Measurements from ENCODE around the gene TNFRSF13B. TPM values are rescaled to one million over a fixed set of nuclear protein-coding genes. Genes with fewer than 3 reads are reported as not detected.

Gene TNFRSF13B
- total and polyA plus RNA-seq, 8 donors = 0.25 to 1.8 (median 1.1) TPM; not detected in 4

DNA sequence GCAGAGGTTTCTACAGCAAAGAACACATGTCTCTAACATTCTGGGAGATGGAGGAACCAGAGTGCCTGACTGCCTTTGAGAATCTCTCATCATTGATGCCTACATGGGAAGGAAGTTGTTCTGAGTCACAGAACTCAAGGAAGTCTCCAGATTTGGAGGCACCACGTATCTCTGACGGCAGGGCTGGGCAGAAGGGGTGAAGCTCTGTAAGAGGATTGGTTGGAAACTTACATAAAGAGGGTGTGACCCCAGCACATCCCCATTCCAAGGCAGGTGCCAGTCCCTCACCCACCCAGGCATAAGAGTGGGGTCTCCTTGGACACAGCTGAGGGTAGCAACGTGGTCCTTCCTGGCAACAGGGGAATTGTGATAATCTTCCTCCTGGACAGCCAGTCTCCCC is 17.4 kb downstream of the TNFRSF13B start:
- H3K4me3 ChIP-seq = no peak overlapping the region
- TF ChIP-seq POLR2AphosphoS5 (IDR thresholded peaks at IDR 0.05) (no peak), POLR2A (IDR thresholded peaks at IDR 0.05) (no peak), EP300 (IDR thresholded peaks at IDR 0.05) (no peak)
- TF ChIP-seq, protein P1, sequence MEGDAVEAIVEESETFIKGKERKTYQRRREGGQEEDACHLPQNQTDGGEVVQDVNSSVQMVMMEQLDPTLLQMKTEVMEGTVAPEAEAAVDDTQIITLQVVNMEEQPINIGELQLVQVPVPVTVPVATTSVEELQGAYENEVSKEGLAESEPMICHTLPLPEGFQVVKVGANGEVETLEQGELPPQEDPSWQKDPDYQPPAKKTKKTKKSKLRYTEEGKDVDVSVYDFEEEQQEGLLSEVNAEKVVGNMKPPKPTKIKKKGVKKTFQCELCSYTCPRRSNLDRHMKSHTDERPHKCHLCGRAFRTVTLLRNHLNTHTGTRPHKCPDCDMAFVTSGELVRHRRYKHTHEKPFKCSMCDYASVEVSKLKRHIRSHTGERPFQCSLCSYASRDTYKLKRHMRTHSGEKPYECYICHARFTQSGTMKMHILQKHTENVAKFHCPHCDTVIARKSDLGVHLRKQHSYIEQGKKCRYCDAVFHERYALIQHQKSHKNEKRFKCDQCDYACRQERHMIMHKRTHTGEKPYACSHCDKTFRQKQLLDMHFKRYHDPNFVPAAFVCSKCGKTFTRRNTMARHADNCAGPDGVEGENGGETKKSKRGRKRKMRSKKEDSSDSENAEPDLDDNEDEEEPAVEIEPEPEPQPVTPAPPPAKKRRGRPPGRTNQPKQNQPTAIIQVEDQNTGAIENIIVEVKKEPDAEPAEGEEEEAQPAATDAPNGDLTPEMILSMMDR (IDR thresholded peaks at IDR 0.05) = no peak
- no peak for DNase-seq
- 40 to 58% (median 49%) methylated on average over 3 of the region's 3 CpGs for WGBS, 5 donors
- H3K27me3 ChIP-seq = peaks cover 0 to 48% (median 9%) of the 10 kb centered on the region in 3 donors
- intact Hi-C loops (cut with DNase I; ENCODE audit: low total_unique reads) = no loop called here
- no peaks in the 10 kb centered on the region for H3K36me3 ChIP-seq
- H3K9me3 ChIP-seq = peaks cover 0 to 14% (median 9%) of the 10 kb centered on the region in 4 donors
- H3K4me1 ChIP-seq = no peaks in the 10 kb centered on the region
- no peak overlapping the region for H3K27ac ChIP-seq

DNA sequence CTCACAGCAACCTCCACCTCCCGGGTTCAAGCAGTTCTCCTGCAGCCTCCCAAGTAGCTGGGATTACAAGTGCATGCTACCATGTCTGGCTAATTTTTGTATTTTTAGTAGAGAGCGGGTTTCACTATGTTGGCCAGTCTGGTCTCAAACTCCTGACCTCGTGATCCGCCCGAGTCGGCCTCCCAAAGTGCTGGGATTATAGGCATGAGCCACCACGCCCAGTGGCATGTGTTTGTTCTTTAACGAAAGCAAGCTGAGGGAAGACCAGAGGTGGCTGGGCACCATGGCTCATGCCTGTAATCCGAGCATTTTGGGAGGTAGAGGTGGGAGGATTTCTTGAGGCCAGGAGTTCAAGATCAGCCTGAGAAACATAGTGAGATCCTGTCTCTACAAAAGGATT is 18.1 kb downstream of the TNFRSF13B start:
- H3K9me3 ChIP-seq = peaks cover 0 to 21% (median 15%) of the 10 kb centered on the region in 4 donors
- DNase-seq = no peak
- WGBS, 5 donors = 73 to 81% (median 76%) methylated on average over 9 of the region's 9 CpGs
- no peak overlapping the region for H3K4me3 ChIP-seq
- no peaks in the 10 kb centered on the region for H3K36me3 ChIP-seq
- H3K27me3 ChIP-seq = peaks cover 0 to 48% (median 9%) of the 10 kb centered on the region in 3 donors
- no peak for TF ChIP-seq POLR2AphosphoS5 (IDR thresholded peaks at IDR 0.05)
- TF ChIP-seq EP300 (IDR thresholded peaks at IDR 0.05) = no peak
- TF ChIP-seq, protein P1 (IDR thresholded peaks at IDR 0.05) = no peak
- TF ChIP-seq POLR2A (IDR thresholded peaks at IDR 0.05) = no peak
- no peak overlapping the region for H3K27ac ChIP-seq
- no peaks in the 10 kb centered on the region for H3K4me1 ChIP-seq
- intact Hi-C loops (cut with DNase I; ENCODE audit: low total_unique reads) = no loop called here

DNA sequence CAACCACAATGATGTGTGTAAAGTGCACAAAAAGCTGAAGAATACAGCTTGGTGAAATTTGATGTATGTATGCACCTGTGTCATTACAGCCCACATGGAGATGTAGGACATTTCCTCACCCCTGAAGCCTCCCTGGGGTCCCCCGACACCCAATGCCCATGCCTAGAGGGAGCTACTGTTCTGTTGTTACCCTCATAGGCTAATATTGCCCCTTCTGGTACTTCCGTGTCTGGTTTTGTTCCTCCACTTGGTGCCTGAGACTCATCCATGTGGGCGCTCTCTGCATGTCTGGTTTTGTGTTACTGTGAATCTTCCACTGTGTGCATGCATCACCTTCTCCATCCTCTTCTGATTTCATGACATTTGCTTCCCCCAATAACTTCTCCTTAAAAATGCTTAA is 18.6 kb downstream of the TNFRSF13B start:
- Histone ChIP-seq H3K27me3 (peaks cover 0 to 48% (median 9%) of the 10 kb centered on the region in 3 donors), H3K4me1 (no peaks in the 10 kb centered on the region), H3K4me3 (no peak overlapping the region), H3K27ac (no peak overlapping the region), H3K36me3 (no peaks in the 10 kb centered on the region), H3K9me3 (peaks cover 3 to 26% (median 20%) of the 10 kb centered on the region in 4 donors)
- TF ChIP-seq POLR2AphosphoS5 (IDR thresholded peaks at IDR 0.05) (no peak), POLR2A (IDR thresholded peaks at IDR 0.05) (no peak), EP300 (IDR thresholded peaks at IDR 0.05) (no peak)
- TF ChIP-seq, protein P1 (IDR thresholded peaks at IDR 0.05) = no peak
- intact Hi-C loops (cut with DNase I; ENCODE audit: low total_unique reads) = no loop called here
- no peak for DNase-seq
- 53 to 77% (median 67%) methylated on average over 3 of the region's 3 CpGs for WGBS, 5 donors

DNA sequence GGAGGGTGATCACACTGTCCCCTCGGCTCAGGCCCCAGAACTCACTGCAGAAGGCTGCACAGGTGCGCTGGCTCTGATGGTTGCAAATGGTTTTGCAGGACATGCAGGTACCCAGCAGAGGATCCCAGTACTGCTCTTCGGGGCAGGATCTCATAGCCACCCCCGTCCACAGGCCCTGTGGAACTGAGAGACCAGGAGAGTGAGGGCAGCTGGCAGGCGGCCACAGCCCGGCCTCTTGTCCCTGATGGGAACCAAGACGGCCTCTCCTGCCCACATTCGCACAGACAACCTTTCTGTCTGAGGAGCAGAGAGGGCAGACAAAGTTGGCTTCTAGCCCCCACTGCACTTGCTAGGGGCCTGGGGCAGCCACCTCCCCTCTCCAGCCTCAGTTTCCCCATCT is 19.5 kb downstream of the TNFRSF13B start:
- DNase-seq = no peak
- Histone ChIP-seq H3K4me3 (no peak overlapping the region), H3K36me3 (no peaks in the 10 kb centered on the region), H3K9me3 (peaks cover 4 to 32% (median 23%) of the 10 kb centered on the region in 4 donors), H3K4me1 (no peaks in the 10 kb centered on the region), H3K27ac (no peak overlapping the region), H3K27me3 (peaks cover 0 to 48% (median 9%) of the 10 kb centered on the region in 3 donors)
- TF ChIP-seq POLR2AphosphoS5 (IDR thresholded peaks at IDR 0.05) (no peak), POLR2A (IDR thresholded peaks at IDR 0.05) (no peak), EP300 (IDR thresholded peaks at IDR 0.05) (no peak)
- TF ChIP-seq, protein P1 (IDR thresholded peaks at IDR 0.05) = no peak
- intact Hi-C loops (cut with DNase I; ENCODE audit: low total_unique reads) = no loop called here
- WGBS, 5 donors = 69 to 82% (median 81%) methylated on average over 6 to 8 of the region's 8 CpGs

Data from stomach (tissue), 9 donors.